ENCODE results near the gene HAAO. TPM values are rescaled to one million over a fixed set of nuclear protein-coding genes. Genes with fewer than 3 reads are reported as not detected.

The HAAO gene
- total RNA-seq: 10 to 100 TPM; 25.3 to 33.7 TPM

DNA sequence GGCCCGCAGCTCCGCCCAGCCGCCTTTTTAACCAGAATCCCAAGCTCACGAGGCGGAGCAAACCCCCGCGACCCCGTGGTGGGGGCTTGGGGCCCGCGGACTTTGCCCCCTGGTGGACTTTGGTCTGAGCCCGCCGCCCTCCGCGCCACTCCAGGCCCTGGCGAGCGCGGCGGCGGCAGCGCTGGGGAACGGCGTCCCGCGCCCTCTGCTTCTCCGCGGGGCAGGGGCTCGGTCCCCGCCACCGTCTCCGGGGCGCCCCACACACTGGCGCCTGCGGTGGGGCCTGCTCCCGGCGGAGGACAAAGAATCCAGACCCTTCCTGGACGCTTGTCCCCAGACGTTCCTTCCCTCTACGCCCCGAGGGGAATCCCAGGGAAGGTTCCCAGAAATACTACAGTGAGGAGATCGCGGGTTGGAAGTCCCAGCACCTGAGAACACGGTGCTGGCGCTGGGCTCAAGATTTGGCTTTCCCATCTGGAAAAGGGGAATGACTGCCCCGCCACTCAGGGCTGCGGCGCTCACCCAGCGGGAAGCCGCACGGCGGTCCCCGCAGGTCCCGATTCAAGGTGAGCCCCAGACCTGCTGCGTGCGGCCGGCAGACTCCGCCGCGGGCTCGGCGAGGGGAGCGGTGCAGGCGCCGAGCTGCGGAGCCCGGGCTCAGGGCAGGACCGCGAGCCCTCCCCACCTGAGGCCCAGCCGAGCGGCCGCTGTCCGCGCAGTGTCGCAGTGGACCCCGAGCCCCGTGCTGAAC lies at the start of gene HAAO:
Gene HAAO, minus strand, starts transcription at position 1 of the 751 bp plus-strand sequence. CDS start 47 bp downstream, outside the sequence.
- TF ChIP-seq CTCF (IDR thresholded peaks at IDR 0.05): peak; percentile 39
- peaks cover 18 to 60% of the 10 kb centered on the region in 2 donors for H3K4me1 ChIP-seq (ENCODE audit: control insufficient read depth in 1 of 2, low read depth in 2 of 2)
- no peak for DNase-seq (ENCODE audit: low spot score)

DNA sequence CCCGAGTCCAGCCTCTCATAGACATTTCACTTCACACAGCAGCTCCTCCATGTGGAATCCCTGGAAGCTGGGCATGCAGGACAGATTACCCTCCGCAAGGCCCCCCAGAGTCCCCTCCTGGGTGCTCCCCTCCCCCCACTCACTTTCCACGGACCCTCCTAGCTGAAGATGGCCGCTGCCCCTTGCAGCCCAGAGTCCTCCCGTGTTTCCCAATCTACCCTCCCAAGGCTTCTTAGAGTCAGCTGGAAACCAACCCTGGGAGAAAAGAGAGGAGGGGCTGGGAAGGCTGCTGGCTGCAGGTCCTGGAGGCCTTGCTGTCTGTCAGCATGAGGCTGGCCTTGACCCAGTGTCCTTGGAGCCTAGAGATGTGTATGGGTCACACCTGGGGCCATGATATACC lies 49.0 kb upstream of the HAAO start:
- no peaks in the 10 kb centered on the region for H3K9me3 ChIP-seq
- TF ChIP-seq CTCF (IDR thresholded peaks at IDR 0.05): no peak
- ATAC-seq (ENCODE audit: insufficient number of reproducible peaks, low FRiP score, low read depth): no peak
- H3K27me3 ChIP-seq (replicated peaks; ENCODE audit: insufficient read depth): no peaks in the 10 kb centered on the region
- H3K36me3 ChIP-seq: no peaks in the 10 kb centered on the region
- no peak overlapping the region for H3K4me3 ChIP-seq
- DNase-seq (ENCODE audit: low spot score): no peak
- peaks cover 14 to 61% of the 10 kb centered on the region in 2 donors for H3K4me1 ChIP-seq (ENCODE audit: control insufficient read depth in 1 of 2, low read depth in 2 of 2)
- H3K27ac ChIP-seq: peak overlapping the region; percentile 26 to 62

More for the DNA sequence above, at the start of gene HAAO:
- Histone ChIP-seq H3K4me3 (peak within 1 kb of the TSS; percentile 86), H3K36me3 (no peaks in the 10 kb centered on the region), H3K27me3 (replicated peaks; ENCODE audit: insufficient read depth) (no peaks in the 10 kb centered on the region), H3K27ac (peak within 1 kb of the TSS; percentile 93 to 96), H3K9me3 (no peaks in the 10 kb centered on the region)
- peak; percentile 23 for ATAC-seq (ENCODE audit: insufficient number of reproducible peaks, low FRiP score, low read depth)

GRCh38 chr2:42840760-42841159 lies 48.4 kb upstream of the HAAO start:
- DNase-seq (ENCODE audit: low spot score) (no peak), ATAC-seq (ENCODE audit: insufficient number of reproducible peaks, low FRiP score, low read depth) (no peak)
- no peak overlapping the region for H3K4me3 ChIP-seq
- no peaks in the 10 kb centered on the region for H3K9me3 ChIP-seq
- H3K27ac ChIP-seq: peak overlapping the region; percentile 62 to 73
- no peaks in the 10 kb centered on the region for H3K27me3 ChIP-seq (replicated peaks; ENCODE audit: insufficient read depth)
- H3K4me1 ChIP-seq (ENCODE audit: control insufficient read depth in 1 of 2, low read depth in 2 of 2): peaks cover 20 to 61% of the 10 kb centered on the region in 2 donors
- no peaks in the 10 kb centered on the region for H3K36me3 ChIP-seq
- no peak for TF ChIP-seq CTCF (IDR thresholded peaks at IDR 0.05)

GRCh38 chr2:42839809-42840501 lies 47.6 kb upstream of the HAAO start:
- H3K4me1 ChIP-seq (ENCODE audit: control insufficient read depth in 1 of 2, low read depth in 2 of 2): peaks cover 22 to 57% of the 10 kb centered on the region in 2 donors
- no peaks in the 10 kb centered on the region for H3K27me3 ChIP-seq (replicated peaks; ENCODE audit: insufficient read depth)
- DNase-seq (ENCODE audit: low spot score) (no peak), ATAC-seq (ENCODE audit: insufficient number of reproducible peaks, low FRiP score, low read depth) (no peak)
- H3K4me3 ChIP-seq: no peak overlapping the region
- peak overlapping the region; percentile 62 to 73 for H3K27ac ChIP-seq
- H3K9me3 ChIP-seq: no peaks in the 10 kb centered on the region
- H3K36me3 ChIP-seq: no peaks in the 10 kb centered on the region
- no peak for TF ChIP-seq CTCF (IDR thresholded peaks at IDR 0.05)

DNA sequence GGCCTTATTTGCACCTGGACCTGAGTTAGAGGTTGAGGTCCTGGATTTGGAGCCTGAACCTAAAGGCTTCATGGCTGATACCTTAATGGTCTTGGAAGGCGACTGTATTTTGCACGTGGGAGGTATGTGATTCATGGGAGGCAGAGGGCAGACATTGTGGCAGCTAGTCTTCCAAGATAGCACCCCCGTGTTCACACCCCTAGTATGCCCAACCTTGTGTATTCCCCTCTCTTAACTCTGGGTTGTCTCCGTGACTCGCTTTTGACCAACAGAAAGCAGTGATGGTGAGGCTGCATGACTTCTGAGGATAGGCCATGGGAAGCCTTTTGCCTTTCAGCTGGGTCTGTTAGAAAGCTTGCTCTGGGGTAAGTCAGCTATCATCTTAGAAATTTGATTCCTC lies 45.8 kb upstream of the HAAO start:
- no peak for DNase-seq (ENCODE audit: low spot score)

More for the DNA sequence above, 45.8 kb upstream of the HAAO start:
- no peaks in the 10 kb centered on the region for H3K27me3 ChIP-seq (replicated peaks; ENCODE audit: insufficient read depth)
- no peak overlapping the region for H3K4me3 ChIP-seq
- no peak for ATAC-seq (ENCODE audit: insufficient number of reproducible peaks, low FRiP score, low read depth)
- H3K9me3 ChIP-seq: no peaks in the 10 kb centered on the region
- TF ChIP-seq CTCF (IDR thresholded peaks at IDR 0.05): no peak
- peaks cover 22 to 47% of the 10 kb centered on the region in 2 donors for H3K4me1 ChIP-seq (ENCODE audit: control insufficient read depth in 1 of 2, low read depth in 2 of 2)
- no peak overlapping the region for H3K27ac ChIP-seq
- no peaks in the 10 kb centered on the region for H3K36me3 ChIP-seq
